WI38 (cell line): ENCODE results near the gene GTF2A1.

ENCODE experiments used
- H3K4me3 ChIP-seq: 2 replicates; pipeline ENCODE4 v1.5.1; 2011; ENCODE audit warnings: low read depth, mild to moderate bottlenecking, control low read depth, low read length
- TF ChIP-seq, protein P1 (sequence below): IDR thresholded peaks from 2 replicates; pipeline ENCODE4 v1.5.1; 2012; ENCODE audit warnings: low read depth, mild to moderate bottlenecking, control low read depth, low read length

GTF2A1 gene

DNA sequence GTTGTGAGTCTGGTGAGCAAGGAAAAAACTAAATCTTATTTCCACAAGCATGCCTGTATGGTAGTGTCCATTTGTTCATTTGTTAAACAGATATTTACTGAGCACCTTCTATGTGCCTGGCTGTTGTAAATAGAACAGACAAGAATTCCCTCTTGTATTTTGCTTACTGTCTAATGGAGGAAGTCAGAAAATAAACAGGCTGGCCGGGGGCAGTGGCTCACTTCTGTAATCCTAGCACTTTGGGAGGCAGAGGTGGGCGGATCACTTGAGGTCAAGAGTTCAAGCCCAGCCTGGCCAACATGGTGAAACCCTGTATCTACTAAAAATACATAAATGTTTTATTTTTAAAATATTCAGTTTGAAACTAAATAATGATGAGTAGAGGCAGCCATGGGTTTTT lies 79.3 kb downstream of the GTF2A1 start:
- TF ChIP-seq, protein P1, sequence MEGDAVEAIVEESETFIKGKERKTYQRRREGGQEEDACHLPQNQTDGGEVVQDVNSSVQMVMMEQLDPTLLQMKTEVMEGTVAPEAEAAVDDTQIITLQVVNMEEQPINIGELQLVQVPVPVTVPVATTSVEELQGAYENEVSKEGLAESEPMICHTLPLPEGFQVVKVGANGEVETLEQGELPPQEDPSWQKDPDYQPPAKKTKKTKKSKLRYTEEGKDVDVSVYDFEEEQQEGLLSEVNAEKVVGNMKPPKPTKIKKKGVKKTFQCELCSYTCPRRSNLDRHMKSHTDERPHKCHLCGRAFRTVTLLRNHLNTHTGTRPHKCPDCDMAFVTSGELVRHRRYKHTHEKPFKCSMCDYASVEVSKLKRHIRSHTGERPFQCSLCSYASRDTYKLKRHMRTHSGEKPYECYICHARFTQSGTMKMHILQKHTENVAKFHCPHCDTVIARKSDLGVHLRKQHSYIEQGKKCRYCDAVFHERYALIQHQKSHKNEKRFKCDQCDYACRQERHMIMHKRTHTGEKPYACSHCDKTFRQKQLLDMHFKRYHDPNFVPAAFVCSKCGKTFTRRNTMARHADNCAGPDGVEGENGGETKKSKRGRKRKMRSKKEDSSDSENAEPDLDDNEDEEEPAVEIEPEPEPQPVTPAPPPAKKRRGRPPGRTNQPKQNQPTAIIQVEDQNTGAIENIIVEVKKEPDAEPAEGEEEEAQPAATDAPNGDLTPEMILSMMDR: no peak
- no peak overlapping the region for H3K4me3 ChIP-seq

DNA sequence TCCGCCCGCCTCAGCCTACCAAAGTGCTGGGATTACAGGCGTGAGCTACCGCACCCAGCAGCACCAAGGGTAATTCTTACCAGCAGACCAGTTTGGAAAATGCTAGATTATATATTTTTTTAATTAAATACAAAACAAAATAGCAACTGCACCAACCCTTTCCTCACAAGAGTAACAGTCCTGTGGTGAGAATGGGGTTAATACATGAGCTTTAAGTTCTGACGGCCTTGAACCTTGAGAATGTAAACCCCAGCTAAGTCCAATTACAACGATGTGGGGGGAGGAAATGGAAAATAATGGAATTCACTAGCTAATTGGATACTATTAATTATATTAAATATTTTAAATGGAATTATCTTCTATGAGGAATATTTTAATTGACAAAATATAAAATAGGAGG lies 82.3 kb downstream of the GTF2A1 start:
- TF ChIP-seq, protein P1: no peak
- no peak overlapping the region for H3K4me3 ChIP-seq

DNA sequence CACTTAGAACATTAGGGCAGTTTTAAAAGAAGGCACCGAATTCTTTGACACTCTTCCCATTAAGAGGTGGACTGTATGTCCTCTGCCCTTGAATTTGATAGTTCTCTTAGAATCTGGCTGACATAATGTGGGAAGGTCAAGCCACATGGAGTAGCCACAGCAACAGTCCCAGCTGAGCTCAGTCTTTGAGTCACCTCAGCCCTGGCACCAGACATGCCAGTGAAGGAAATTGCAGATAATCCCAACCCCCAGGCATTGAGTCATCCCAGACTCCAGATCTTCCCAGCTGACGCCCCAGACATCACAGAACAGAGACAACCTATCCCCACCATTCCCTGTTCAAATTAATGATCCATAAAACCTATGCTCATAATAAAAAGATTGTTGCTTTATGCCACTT lies 83.4 kb downstream of the GTF2A1 start:
- TF ChIP-seq, protein P1: no peak
- no peak overlapping the region for H3K4me3 ChIP-seq

DNA sequence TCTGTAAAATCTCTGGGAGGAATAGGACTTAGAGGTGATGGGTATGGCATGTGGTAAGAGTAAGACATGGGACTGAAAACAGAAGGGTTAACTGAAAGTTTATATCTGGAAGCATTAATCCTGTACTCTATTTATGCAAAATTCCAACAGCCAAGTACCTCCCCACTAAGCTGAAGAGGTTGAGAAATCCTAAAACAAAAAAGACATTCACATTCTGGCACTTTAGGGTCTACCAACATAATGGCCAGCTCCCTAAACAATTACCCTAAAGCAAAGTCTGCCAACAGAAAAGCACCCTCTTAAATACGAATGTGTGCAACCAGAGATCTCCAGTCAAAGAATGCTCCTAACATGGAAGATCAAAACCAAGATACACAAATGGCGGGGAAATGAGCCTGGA lies 87.4 kb downstream of the GTF2A1 start:
- TF ChIP-seq, protein P1: no peak
- H3K4me3 ChIP-seq: no peak overlapping the region

DNA sequence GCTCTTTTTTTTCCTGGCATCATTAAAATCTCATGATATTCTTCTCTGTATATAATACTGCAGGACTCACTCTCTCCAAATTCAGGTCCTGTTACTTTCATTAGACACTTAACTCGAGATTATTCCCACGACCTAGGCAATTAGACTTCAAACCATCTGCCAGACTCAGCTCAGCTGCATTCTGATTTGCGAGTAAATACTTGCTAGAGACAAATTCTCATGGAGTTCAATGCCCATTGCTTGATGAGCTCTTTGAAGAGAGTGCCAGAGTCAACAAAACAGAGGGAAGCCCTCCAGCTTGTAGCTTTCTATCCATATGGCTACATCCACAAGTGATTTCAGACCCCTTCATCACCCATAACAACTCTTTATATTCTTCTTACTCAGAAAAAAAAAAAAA lies 88.3 kb downstream of the GTF2A1 start:
- no peak overlapping the region for H3K4me3 ChIP-seq
- TF ChIP-seq, protein P1: no peak

DNA sequence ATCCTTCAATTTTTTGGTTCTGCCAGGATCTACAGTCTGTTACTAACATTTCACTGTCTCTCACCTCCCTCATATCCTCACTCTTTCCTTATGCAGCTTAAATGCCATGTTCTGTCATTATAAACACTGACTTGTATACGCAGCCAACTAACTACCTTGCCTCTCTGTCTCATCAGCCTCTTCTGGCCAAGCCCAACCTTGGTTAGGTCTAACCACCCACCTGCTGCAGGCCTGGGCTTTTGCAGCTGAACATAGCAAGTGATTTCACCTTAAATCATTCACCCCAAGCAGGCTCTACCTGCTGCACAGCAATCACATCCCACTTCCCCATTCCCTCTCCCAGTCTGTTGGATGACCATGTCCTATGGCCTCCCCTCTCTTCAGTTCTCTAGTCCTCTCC lies 91.5 kb downstream of the GTF2A1 start:
- TF ChIP-seq, protein P1: no peak
- H3K4me3 ChIP-seq: no peak overlapping the region

DNA sequence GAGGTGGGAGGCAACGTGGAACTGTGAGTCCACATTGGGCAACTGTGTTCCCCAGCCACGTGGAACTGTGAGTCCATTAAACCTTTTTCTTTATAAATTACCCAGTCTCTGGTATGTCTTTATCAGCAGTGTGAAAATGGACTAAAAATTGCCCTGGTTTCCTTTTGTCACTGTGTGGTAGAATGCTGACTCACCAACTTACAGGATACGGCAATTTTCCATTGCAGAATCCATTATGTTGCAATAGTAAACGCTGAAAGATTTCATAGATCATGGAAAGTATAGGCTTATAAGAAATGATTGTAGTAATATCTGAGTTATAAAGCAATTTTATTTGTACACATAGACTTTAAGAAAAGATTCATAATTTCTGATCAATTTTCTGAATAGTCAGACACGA lies 93.0 kb downstream of the GTF2A1 start:
- TF ChIP-seq, protein P1: no peak
- H3K4me3 ChIP-seq: no peak overlapping the region
